Pancreas (tissue), 10 donors: ENCODE results near the gene REG4. TPM values are rescaled to one million over a fixed set of nuclear protein-coding genes. Genes with fewer than 3 reads are reported as not detected.

ENCODE experiments used
- ATAC-seq, 4 donors: fragments of 200-7000 bp; cut with Tn5 transposase; one replicate each; pipeline versions ENCODE4 v1.8.0 to v1.9.1; 2020; ENCODE audit warnings: mild to moderate bottlenecking in 4 of 4, moderate library complexity in 4 of 4
- DNase-seq, 6 donors: peaks; one replicate each; pipeline ENCODE4 v3.0.0-alpha.2; 2020
- FAIRE-seq: peaks from 2 replicates; lab custom pipeline; 2012; peaks lifted over from hg19 to GRCh38; lab: Jason Lieb, UNC
- H3K27ac ChIP-seq, 4 donors: fragments of 200-600 bp; sonication (generic); 1 replicate in 3 of 4; 2 replicates in 1 of 4; pipeline versions ENCODE4 v1.5.0 to v1.8.0; 2020
- H3K27me3 ChIP-seq, 4 donors: fragments of 200-600 bp; one replicate each; pipeline ENCODE4 v1.8.0; 2021
- H3K36me3 ChIP-seq, 3 donors: fragments of 200-600 bp; sonication (generic) in 1 of 3; one replicate each; pipeline versions ENCODE4 v1.5.0 to v1.8.0; 2020 to 2021
- H3K4me1 ChIP-seq, 3 donors: fragments of 200-600 bp; one replicate each; pipeline ENCODE4 v1.8.0; 2021
- H3K4me3 ChIP-seq, 4 donors: fragments of 200-600 bp; sonication (generic) in 2 of 4; one replicate each; pipeline versions ENCODE4 v1.5.0 to v1.8.0; 2020 to 2021
- H3K9me3 ChIP-seq, 4 donors: fragments of 200-600 bp; one replicate each; pipeline ENCODE4 v1.8.0; 2021
- WGBS, 2 donors: extraction: QIAGEN DNeasy Blood & Tissue Kit; methylation state at CpG; one replicate each; pipeline ENCODE4 v1.1.7; 2013; 5-methylcytosine and 5-hydroxymethylcytosine counted together
- intact Hi-C, 3 donors: fragments of 100-400 bp; cut with DNase I; formaldehyde crosslinking; loops; one replicate each; pipeline versions ENCODE4 v1.11.1 to v1.14.2; 2022
- polyA plus RNA-seq, 2 donors: library from polyadenylated mRNA; stranded (reverse); fragments of 200-250 nt; gene quantifications; one replicate each; pipeline ENCODE4 v1.2.3, GENCODE V29; 2013
- total RNA-seq, 6 donors: library from RNA; stranded (reverse); fragmentation: NEBNext Ultra II Directional in 4 of 6; extraction: Animal tissue kit (Norgen Biotek cat#: 25700) in 4 of 6; gene quantifications; one replicate each; pipeline versions ENCODE4 v1.2.1 to v1.2.4, GENCODE V29; 2021 to 2023
- TF ChIP-seq, protein P1 (sequence below), 4 donors: fragments of 200-600 bp; sonication (generic) in 3 of 4; IDR thresholded peaks; one replicate each; pipeline versions ENCODE4 v1.5.0 to v1.8.0; 2021; ENCODE audit warnings: antibody characterized with exemption in 4 of 4
- donor health status: healthy with polysubstance abuse.
- donor health status: DM: no; HTN: no; CAD: no; lungs with moderate emphysema.
- donor health status: DM: no; HTN: no; CAD: no.
- donor health status: control.
- donor health status: control.
- donor health status: Bipolar disorder and iron deficiency.
- donor health status: DM: yes; HTN: yes; CAD: no.
- donor health status: DM: no; HTN: no; CAD: no.
- donor health status: DM: no; HTN: no; CAD: no.
- donor health status: DM: yes; HTN: yes; CAD: no.

Gene REG4
- total and polyA plus RNA-seq, 8 donors: 9.4 to 32.3 (median 22.6) TPM

DNA sequence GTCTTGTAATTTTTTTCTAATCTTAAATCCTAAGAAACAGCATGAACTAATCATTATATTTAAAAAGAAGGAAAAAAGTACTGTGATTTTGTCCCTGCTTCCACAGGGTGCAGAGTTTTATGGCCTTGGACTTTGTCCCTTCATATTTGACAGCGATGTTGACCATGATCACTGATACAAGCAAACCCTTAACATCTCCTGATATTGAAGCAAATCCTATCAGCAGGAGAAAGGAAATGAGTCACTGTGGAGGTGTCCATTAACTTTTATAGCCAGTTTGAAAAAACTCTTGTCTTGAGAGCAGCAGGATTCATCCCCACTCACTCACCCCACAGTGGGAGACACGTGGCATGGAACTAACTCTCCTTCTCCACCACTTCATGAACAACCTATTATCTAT lies 5.1 kb upstream of the REG4 start:
- WGBS, 2 donors: 35 to 36% methylated on average over 2 of the region's 2 CpGs
- FAIRE-seq: no peak
- no peak for DNase-seq
- ATAC-seq: peak in 2 of 4 donors; percentile 31 to 60
- Histone ChIP-seq H3K36me3 (no peaks in the 10 kb centered on the region), H3K9me3 (no peaks in the 10 kb centered on the region), H3K27me3 (no peaks in the 10 kb centered on the region), H3K4me3 (no peak overlapping the region), H3K4me1 (no peaks in the 10 kb centered on the region), H3K27ac (no peak overlapping the region)
- intact Hi-C loops: no loop called here
- TF ChIP-seq, protein P1, sequence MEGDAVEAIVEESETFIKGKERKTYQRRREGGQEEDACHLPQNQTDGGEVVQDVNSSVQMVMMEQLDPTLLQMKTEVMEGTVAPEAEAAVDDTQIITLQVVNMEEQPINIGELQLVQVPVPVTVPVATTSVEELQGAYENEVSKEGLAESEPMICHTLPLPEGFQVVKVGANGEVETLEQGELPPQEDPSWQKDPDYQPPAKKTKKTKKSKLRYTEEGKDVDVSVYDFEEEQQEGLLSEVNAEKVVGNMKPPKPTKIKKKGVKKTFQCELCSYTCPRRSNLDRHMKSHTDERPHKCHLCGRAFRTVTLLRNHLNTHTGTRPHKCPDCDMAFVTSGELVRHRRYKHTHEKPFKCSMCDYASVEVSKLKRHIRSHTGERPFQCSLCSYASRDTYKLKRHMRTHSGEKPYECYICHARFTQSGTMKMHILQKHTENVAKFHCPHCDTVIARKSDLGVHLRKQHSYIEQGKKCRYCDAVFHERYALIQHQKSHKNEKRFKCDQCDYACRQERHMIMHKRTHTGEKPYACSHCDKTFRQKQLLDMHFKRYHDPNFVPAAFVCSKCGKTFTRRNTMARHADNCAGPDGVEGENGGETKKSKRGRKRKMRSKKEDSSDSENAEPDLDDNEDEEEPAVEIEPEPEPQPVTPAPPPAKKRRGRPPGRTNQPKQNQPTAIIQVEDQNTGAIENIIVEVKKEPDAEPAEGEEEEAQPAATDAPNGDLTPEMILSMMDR (IDR thresholded peaks at IDR 0.05): no peak

DNA sequence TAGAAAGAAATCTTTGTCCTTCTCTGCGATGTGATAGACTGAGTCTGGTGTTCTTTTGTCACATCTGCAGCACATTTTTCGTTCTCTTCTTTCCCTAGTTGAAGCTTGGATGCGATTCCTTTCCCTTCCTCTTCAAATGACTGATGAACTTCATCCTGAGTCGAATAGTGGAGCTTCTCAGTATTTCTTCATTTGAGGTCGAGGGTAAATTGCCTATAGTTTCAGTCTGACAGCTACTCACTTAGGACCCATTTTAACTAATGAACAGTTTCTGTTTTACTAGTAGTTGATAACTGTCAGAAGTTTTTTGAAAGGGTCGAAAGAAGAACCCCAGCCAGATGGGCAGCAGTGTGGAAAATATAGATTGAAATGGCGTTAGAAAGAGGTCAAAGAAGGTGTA lies 4.7 kb upstream of the REG4 start:
- ATAC-seq (no peak), FAIRE-seq (no peak)
- 76 to 79% methylated on average over 7 of the region's 7 CpGs for WGBS, 2 donors

DNA sequence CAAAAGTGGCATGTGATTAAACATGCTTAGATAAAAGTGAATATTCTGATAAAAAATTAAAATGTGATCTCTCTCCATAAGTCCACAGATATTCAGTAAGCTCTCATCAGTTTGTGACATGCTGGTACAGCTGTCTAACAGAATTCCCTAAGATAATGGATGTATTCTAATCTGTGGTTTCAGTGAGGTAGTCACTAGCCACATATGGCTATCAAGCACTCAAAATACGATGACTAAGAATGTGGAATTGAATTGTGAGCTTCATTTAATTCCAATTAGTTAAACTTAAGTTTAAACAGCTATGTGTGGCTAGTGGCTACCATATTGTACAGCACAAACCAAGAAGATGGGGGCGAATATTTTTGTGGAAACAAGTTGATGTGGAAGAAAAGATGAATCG lies 4.1 kb upstream of the REG4 start:
- intact Hi-C loops: no loop called here
- H3K4me1 ChIP-seq: no peaks in the 10 kb centered on the region
- 82 to 84% methylated on average over 3 of the region's 3 CpGs for WGBS, 2 donors
- H3K4me3 ChIP-seq: no peak overlapping the region
- no peak overlapping the region for H3K27ac ChIP-seq
- TF ChIP-seq, protein P1 (IDR thresholded peaks at IDR 0.05): no peak
- DNase-seq (no peak), ATAC-seq (no peak), FAIRE-seq (no peak)
- H3K9me3 ChIP-seq: no peaks in the 10 kb centered on the region
- no peaks in the 10 kb centered on the region for H3K27me3 ChIP-seq
- no peaks in the 10 kb centered on the region for H3K36me3 ChIP-seq

More for the DNA sequence above, 4.7 kb upstream of the REG4 start:
- no peak overlapping the region for H3K27ac ChIP-seq
- H3K27me3 ChIP-seq: no peaks in the 10 kb centered on the region
- no peaks in the 10 kb centered on the region for H3K36me3 ChIP-seq
- no peak for DNase-seq
- TF ChIP-seq, protein P1 (IDR thresholded peaks at IDR 0.05): no peak
- no peak overlapping the region for H3K4me3 ChIP-seq
- intact Hi-C loops: no loop called here
- H3K9me3 ChIP-seq: no peaks in the 10 kb centered on the region
- H3K4me1 ChIP-seq: no peaks in the 10 kb centered on the region

DNA sequence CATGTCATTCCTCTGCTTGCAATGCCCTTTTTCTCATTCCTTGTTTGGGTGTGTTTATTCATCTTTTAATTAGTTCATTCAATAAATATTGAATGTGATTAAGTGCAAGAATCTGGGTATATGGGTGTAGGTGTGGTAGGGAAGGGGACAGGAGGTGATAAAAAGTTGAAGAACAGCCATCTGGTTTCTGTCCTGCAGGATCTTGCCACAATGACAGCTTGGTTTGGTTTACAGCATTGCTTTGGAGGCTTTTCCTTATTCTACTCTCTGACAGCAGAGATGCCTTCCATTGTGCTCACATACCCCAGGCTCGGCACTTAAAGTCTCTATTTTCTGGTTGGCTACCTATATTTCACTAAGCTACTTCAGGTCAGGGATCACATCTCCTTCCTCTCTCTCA lies 3.0 kb upstream of the REG4 start:
- no peaks in the 10 kb centered on the region for H3K4me1 ChIP-seq
- intact Hi-C loops: no loop called here
- DNase-seq: no peak
- ATAC-seq: no peak
- H3K27ac ChIP-seq: no peak overlapping the region
- no peaks in the 10 kb centered on the region for H3K27me3 ChIP-seq
- no peaks in the 10 kb centered on the region for H3K9me3 ChIP-seq
- H3K36me3 ChIP-seq: no peaks in the 10 kb centered on the region
- TF ChIP-seq, protein P1 (IDR thresholded peaks at IDR 0.05): no peak
- FAIRE-seq: no peak
- WGBS, 2 donors: 93 to 94% methylated on average over 1 of the region's 1 CpG
- no peak overlapping the region for H3K4me3 ChIP-seq

DNA sequence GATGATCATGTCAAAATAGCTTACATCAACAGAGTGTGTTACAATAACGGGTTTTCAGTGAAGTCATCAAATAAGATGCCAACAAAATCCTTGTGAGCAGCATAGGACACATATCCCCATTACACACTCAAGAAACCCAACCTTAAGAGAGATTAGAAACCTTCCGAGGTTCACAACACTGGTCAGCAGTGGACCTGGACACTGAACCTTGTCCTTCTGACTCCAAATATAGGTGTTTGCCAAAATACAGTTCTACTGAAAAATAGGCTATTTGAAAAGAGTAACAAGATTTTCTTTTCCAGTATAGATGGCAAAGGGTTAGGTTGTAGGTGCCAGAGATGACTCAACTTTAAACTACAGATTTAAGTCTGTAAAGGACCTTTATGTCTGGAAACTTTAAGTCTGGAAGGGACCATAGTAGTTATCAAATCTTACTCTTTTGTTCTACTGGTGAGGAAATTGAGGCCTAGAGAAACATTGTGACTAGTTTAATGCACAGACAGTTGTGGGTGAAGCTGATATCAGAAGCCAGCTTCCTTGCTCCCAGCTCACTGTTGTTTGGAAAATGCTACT lies 811 bp upstream of the REG4 start:
- intact Hi-C loops: no loop called here
- no peaks in the 10 kb centered on the region for H3K27me3 ChIP-seq
- TF ChIP-seq, protein P1 (IDR thresholded peaks at IDR 0.05): no peak
- H3K9me3 ChIP-seq: no peaks in the 10 kb centered on the region
- H3K4me1 ChIP-seq: no peaks in the 10 kb centered on the region
- H3K36me3 ChIP-seq: no peaks in the 10 kb centered on the region
- H3K27ac ChIP-seq: no peak overlapping the region
- ATAC-seq (no peak), FAIRE-seq (no peak), DNase-seq (no peak)
- 72 to 81% methylated on average over 2 of the region's 2 CpGs for WGBS, 2 donors
- no peak overlapping the region for H3K4me3 ChIP-seq
